AG08396 (cell line): ENCODE measurements around the gene GTF3C2.
A peak's percentile ranks its signal among the peaks of the same experiment; 100 is the strongest.

ENCODE experiments used
- DNase-seq: peaks from one replicate; pipeline ENCODE4 v3.0.0; 2012; ENCODE audit warnings: low spot score, mixed read lengths

The GTF3C2 gene

GRCh38 chr2:27297195-27297594 is 59.4 kb downstream of the GTF3C2 start:
- DNase-seq, result no peak

GRCh38 chr2:27296481-27296880 is 60.1 kb downstream of the GTF3C2 start:
- no peak for DNase-seq

GRCh38 chr2:27294928-27295327 is 61.6 kb downstream of the GTF3C2 start:
- DNase-seq, result no peak

GRCh38 chr2:27291865-27292264 is 64.7 kb downstream of the GTF3C2 start:
- DNase-seq, result no peak

- DNase-seq, result no peak
Observed at GRCh38 chr2:27290549-27290948, 66.0 kb downstream of the GTF3C2 start.

- no peak for DNase-seq
Observed at GRCh38 chr2:27288610-27289009, 68.0 kb downstream of the GTF3C2 start.

- DNase-seq, result no peak
Observed at GRCh38 chr2:27285481-27285880, 71.1 kb downstream of the GTF3C2 start.

- DNase-seq, result no peak
Observed at GRCh38 chr2:27284996-27285395, 71.6 kb downstream of the GTF3C2 start.

- no peak for DNase-seq
Observed at GRCh38 chr2:27282892-27283291, 73.7 kb downstream of the GTF3C2 start.

- peak; percentile 42 for DNase-seq
Observed at GRCh38 chr2:27281855-27282559, 74.6 kb downstream of the GTF3C2 start, which contains the start of gene TRIM54. TRIM54 (plus strand) TSS chr2:27282429; CDS start chr2:27282732, 303 bp downstream.

GRCh38 chr2:27281442-27281841 is 75.1 kb downstream of the GTF3C2 start:
- no peak for DNase-seq

- DNase-seq, result no peak
Observed at GRCh38 chr2:27280826-27281225, 75.7 kb downstream of the GTF3C2 start.

GRCh38 chr2:27278010-27278409 is 78.6 kb downstream of the GTF3C2 start:
- no peak for DNase-seq
